ENCODE data around the gene PSMC5.
"Not testable (repeated sequence)": the region's sequence is repeated elsewhere in the genome, so short reads cannot be mapped to it uniquely, and the experiment has no call there.

PSMC5 gene

DNA sequence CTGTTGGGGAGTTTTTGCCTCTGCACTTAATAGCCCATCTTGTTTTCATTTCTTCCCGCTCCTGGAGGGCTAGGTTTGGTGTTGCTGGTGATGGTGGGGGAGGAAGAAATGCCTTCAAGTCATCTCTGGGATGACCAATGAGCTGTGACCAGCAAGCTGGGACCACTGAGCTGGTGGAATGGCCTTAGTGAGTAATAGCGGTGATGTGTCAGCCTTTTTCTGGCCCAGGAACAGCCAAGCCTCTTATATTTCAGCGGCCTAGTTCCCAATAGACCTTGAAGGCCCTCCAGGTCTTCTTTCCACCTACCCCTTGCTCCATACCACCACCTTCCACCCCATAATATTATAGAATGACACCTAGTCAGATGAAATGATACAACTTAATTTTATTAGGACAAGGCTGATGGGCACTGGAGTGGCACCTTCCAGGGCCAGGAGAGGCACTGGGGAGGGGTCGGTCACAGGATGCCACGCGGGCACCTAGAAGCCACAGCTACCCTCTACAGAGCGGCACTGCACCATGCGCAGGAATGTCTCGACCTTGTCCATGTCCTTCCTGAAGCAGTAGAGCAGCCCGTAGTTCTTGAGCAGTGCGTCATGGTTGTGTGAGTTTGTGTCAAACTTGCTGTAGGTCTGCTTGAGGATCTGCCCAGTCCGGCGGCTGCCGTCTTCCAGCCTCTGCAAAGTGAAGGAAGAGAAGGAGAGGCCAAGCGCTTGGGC, 44.6 kb downstream of the PSMC5 start:
- not testable (repeated sequence) for DNase-seq (ENCODE audit: low spot score)

- DNase-seq (ENCODE audit: low spot score): not testable (repeated sequence)
Observed at GRCh38 chr17:63873577-63873976, 46.3 kb downstream of the PSMC5 start, which contains the start of gene CSH2. Gene CSH2 (minus strand): TSS chr17:63873677. CDS start chr17:63873614, 63 bp downstream.

GRCh38 chr17:63874061-63874626, 46.9 kb downstream of the PSMC5 start:
- not testable (repeated sequence) for DNase-seq (ENCODE audit: low spot score)

DNA sequence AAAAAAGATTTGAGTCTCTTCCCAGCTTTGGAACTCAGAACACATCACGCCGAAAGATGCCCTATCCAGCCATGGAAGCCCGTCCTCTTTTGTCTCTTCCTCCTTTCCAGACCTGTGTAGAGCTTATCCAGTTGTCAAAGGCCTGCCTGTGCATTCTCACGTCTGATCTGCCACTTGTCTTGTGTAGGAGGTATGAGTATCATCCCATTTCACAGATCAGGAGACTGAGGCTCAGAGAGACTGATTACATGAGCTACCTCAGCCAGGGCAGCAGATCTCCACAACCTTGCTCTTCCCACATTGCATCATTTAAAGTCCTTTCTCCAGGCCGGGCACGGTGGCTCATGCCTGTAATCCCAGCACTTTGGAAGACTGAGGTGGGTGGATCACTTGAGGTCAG, 47.5 kb downstream of the PSMC5 start:
- not testable (repeated sequence) for DNase-seq (ENCODE audit: low spot score)

DNA sequence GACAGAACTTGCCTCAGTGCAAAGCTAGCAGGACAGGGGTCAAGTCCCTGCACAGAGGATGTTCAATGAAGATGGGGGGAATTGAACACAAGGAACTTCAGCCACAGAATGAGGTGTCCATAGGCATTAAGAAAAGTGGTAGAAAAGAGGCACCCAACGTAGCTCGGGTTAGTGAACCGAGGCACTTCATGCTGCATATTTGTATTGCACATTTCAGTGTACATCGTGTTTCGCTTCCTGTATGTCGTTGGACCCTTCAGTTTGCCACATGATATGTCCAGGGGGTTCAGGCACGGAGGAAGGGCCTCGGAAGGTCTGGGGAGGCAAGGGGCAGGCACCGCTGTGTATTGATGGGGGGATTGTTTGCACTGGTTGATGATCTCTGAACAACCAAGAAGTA, 51.2 kb downstream of the PSMC5 start:
- not testable (repeated sequence) for DNase-seq (ENCODE audit: low spot score)

DNA sequence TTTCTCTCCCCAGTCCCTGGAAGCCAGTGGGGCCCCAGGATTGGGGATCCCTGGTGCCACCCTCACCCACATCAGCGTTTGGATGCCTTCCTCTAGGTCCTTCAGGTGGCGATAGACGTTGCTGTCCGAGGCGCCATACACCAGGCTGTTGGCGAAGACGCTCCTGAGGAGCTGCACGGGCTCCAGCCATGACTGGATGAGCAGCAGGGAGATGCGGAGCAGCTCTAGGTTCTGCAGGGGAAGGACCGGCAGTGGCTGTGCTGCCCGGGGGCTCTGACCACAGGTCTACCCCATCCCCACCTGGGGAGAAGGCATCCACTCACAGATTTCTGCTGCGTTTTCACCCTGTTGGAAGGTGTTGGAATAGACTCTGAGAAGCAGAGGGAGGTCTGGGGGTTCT, 53.5 kb downstream of the PSMC5 start:
- DNase-seq (ENCODE audit: low spot score): no peak

GRCh38 chr17:63881337-63881736, 54.1 kb downstream of the PSMC5 start:
- DNase-seq (ENCODE audit: low spot score): not testable (repeated sequence)
